ENCODE data around the gene DRD3. TPM values are rescaled to one million over a fixed set of nuclear protein-coding genes. Genes with fewer than 3 reads are reported as not detected.

Gene DRD3
- total and polyA plus RNA-seq, 2 of the 8 experiments (the other 6 are each of a cell fraction or from before 2014, with no cell fraction given), result 0.32 to 1.3 TPM

GRCh38 chr3:114133947-114134346 lies 44.9 kb downstream of the DRD3 start:
- FAIRE-seq (no peak), DNase-seq (ENCODE audit: low read depth in 1 of 2, low spot score in 2 of 2) (no peak)
- H2BK12ac ChIP-seq (ENCODE audit: low read depth, low read length), result no peak overlapping the region
- ChIA-PET POLR2A (ENCODE audit: partially characterized antibody) (no interaction called here), CTCF (ENCODE audit: partially characterized antibody) (interaction anchor here (1.1 to 1.2 kb wide), 2 partner anchors 21 to 84 kb away, joined by 3 to 4 read pairs; no protein-coding TSS in a partner anchor)
- no peaks in the 10 kb centered on the region for H3K79me2 ChIP-seq (ENCODE audit: control insufficient read depth in 1 of 2, insufficient read depth in 2 of 2, low read length in 2 of 2)
- H3K4me1 ChIP-seq (replicated peaks in 1 of 4; ENCODE audit: control insufficient read depth in 3 of 4, insufficient read depth in 4 of 4, low read length in 3 of 4), result no peaks in the 10 kb centered on the region
- 90% methylated on average over 3 of the region's 3 CpGs; no CpG with 5 or more reads in 1 of the 2 experiments for WGBS, 2 experiments (ENCODE audit: extremely low coverage in 1 of 2, insufficient coverage in 1 of 2, insufficient read length in 1 of 2, insufficient replicate concordance in 2 of 2, low coverage in 1 of 2, low lambda C conversion rate in 2 of 2, missing lambda C conversion rate in 1 of 2)
- H3K27me3 ChIP-seq (replicated peaks in 1 of 4; ENCODE audit: control insufficient read depth in 3 of 4, extremely low read depth in 1 of 4, insufficient read depth in 3 of 4, low read length in 3 of 4), result no peaks in the 10 kb centered on the region
- H2BK20ac ChIP-seq (ENCODE audit: low read length), result no peak overlapping the region
- no peaks in the 10 kb centered on the region for H3K23me2 ChIP-seq (ENCODE audit: low read depth, low read length)
- no peak overlapping the region for H3K4me3 ChIP-seq (ENCODE audit: extremely low read depth in 1 of 4, insufficient read depth in 2 of 4, low read depth in 3 of 4, low read length in 4 of 4)
- H2BK120ac ChIP-seq (replicated peaks; ENCODE audit: low read depth, low read length), result no peak overlapping the region
- no peak overlapping the region for H3K14ac ChIP-seq (ENCODE audit: insufficient read length)
- no peak overlapping the region for H3K23ac ChIP-seq (ENCODE audit: insufficient read length)
- H4K91ac ChIP-seq (replicated peaks; ENCODE audit: insufficient read length, low read length), result no peak overlapping the region
- no peaks in the 10 kb centered on the region for H4K20me1 ChIP-seq (replicated peaks in 1 of 2; ENCODE audit: control insufficient read depth in 1 of 2, insufficient read depth in 2 of 2, low read length in 2 of 2)
- no peak overlapping the region for H2AK5ac ChIP-seq (ENCODE audit: low read depth, low read length)
- H4K8ac ChIP-seq (ENCODE audit: extremely low read depth, insufficient read depth, low read length), result no peak overlapping the region
- no peak overlapping the region for H2BK15ac ChIP-seq (ENCODE audit: low read length)
- no peak overlapping the region for H3K9ac ChIP-seq (replicated peaks in 1 of 4; ENCODE audit: extremely low read depth in 1 of 4, low read depth in 3 of 4, low read length in 3 of 4)
- no peaks in the 10 kb centered on the region for H3K9me3 ChIP-seq (ENCODE audit: insufficient read depth in 2 of 2, low read depth in 1 of 2, low read length in 1 of 2)
- H3K27ac ChIP-seq (ENCODE audit: low read depth, low read length), result no peak overlapping the region
- no peak overlapping the region for H3K4ac ChIP-seq (replicated peaks; ENCODE audit: insufficient read length, low read depth, low read length)
- H2BK5ac ChIP-seq (ENCODE audit: low read depth, low read length), result no peak overlapping the region
- H3K36me3 ChIP-seq (ENCODE audit: control insufficient read depth in 2 of 4, insufficient read depth in 4 of 4, low read length in 3 of 4), result no peaks in the 10 kb centered on the region
- TF ChIP-seq CTBP2 (IDR thresholded peaks at IDR 0.05; ENCODE audit: borderline replicate concordance, insufficient read depth, insufficient read length, low read length) (no peak), POLR2AphosphoS5 (IDR thresholded peaks at IDR 0.05; ENCODE audit: low read depth, low read length) (no peak), RFX5 (IDR thresholded peaks at IDR 0.05; ENCODE audit: borderline replicate concordance, low read depth, low read length) (no peak), CHD2 (IDR thresholded peaks at IDR 0.05; ENCODE audit: low read length) (no peak), POLR2A (IDR thresholded peaks at IDR 0.05; ENCODE audit: control extremely low read depth in 1 of 2, low read depth in 2 of 2, low read length in 2 of 2) (no peak), SIRT6 (IDR thresholded peaks at IDR 0.05; ENCODE audit: low read length) (no peak), CHD1 (IDR thresholded peaks at IDR 0.05; ENCODE audit: low read depth, low read length) (no peak), TAF7 (optimal IDR thresholded peaks at IDR 0.05; ENCODE audit: borderline replicate concordance, low read depth, low read length) (no peak), KDM4A (IDR thresholded peaks at IDR 0.05; ENCODE audit: low read depth, low read length, severe bottlenecking) (no peak), EZH2 (IDR thresholded peaks at IDR 0.05; ENCODE audit: low read depth, low read length, severe bottlenecking) (no peak), GTF2F1 (IDR thresholded peaks at IDR 0.05; ENCODE audit: borderline replicate concordance, low read depth, low read length) (no peak), SP2 (IDR thresholded peaks at IDR 0.05; ENCODE audit: low read length) (no peak), JUND (IDR thresholded peaks at IDR 0.05; ENCODE audit: low read length) (no peak), EP300 (IDR thresholded peaks at IDR 0.05; ENCODE audit: borderline replicate concordance in 1 of 2, low read depth in 2 of 2, low read length in 2 of 2) (no peak), JUN (IDR thresholded peaks at IDR 0.05; ENCODE audit: low read depth, low read length) (no peak), TEAD4 (IDR thresholded peaks at IDR 0.05; ENCODE audit: low read depth, low read length) (no peak)
- H3K4me2 ChIP-seq (ENCODE audit: insufficient read depth in 1 of 2, low read depth in 2 of 2, low read length in 2 of 2), result no peak overlapping the region
- H4K5ac ChIP-seq (ENCODE audit: insufficient read length, low read depth, low read length), result no peak overlapping the region
- no peak overlapping the region for H3K18ac ChIP-seq (ENCODE audit: extremely low read depth, low read length)
- H3K79me1 ChIP-seq (ENCODE audit: low read depth, low read length), result no peaks in the 10 kb centered on the region
- H2AFZ ChIP-seq (ENCODE audit: low read length), result no peak overlapping the region
- no peak overlapping the region for H3K56ac ChIP-seq (replicated peaks; ENCODE audit: insufficient read length, low read depth, low read length)
